ENCODE measurements around the gene XPO1.

Gene XPO1

GRCh38 chr2:61535449-61535848, 2.7 kb downstream of the XPO1 start:
- H3K27me3 ChIP-seq (ENCODE audit: insufficient read depth, low read length, poor library complexity): no peaks in the 10 kb centered on the region
- H4K8ac ChIP-seq (ENCODE audit: low read depth, low read length): no peak overlapping the region
- peak overlapping the region; percentile 1 for H3K4me2 ChIP-seq (ENCODE audit: low read length)
- H2BK5ac ChIP-seq (ENCODE audit: low read length): no peak overlapping the region
- H3K9ac ChIP-seq (ENCODE audit: low read length): peak overlapping the region; percentile 38
- H2AK5ac ChIP-seq (ENCODE audit: low read length): no peak overlapping the region
- H4K5ac ChIP-seq (ENCODE audit: low read length): no peak overlapping the region
- no peak overlapping the region for H3K18ac ChIP-seq (ENCODE audit: low read length)
- WGBS (ENCODE audit: extremely low coverage, insufficient coverage, low lambda C conversion rate): no CpG with 5 or more reads among the region's 5 CpGs
- no peak overlapping the region for H2BK120ac ChIP-seq (ENCODE audit: low read depth, low read length)
- H3K27ac ChIP-seq (ENCODE audit: low read depth, low read length): no peak overlapping the region
- no peak overlapping the region for H3K56ac ChIP-seq (ENCODE audit: low read length)
- no peak for DNase-seq
- H3K4ac ChIP-seq (ENCODE audit: low read depth, low read length): no peak overlapping the region
- H3K23ac ChIP-seq (ENCODE audit: low read length): no peak overlapping the region
- H2BK15ac ChIP-seq (replicated peaks; ENCODE audit: low read depth): no peak overlapping the region
- H3K79me1 ChIP-seq (ENCODE audit: low read length): no peaks in the 10 kb centered on the region
- peaks cover 58% of the 10 kb centered on the region for H3K79me2 ChIP-seq (ENCODE audit: control insufficient read depth, insufficient read depth, low read length)
- no peak overlapping the region for H3K4me3 ChIP-seq (ENCODE audit: low read length)
- H3K36me3 ChIP-seq (ENCODE audit: control insufficient read depth, insufficient read depth, low read length): no peaks in the 10 kb centered on the region
- H3K4me1 ChIP-seq (ENCODE audit: control insufficient read depth, low read depth, low read length): peaks cover 5% of the 10 kb centered on the region

DNA sequence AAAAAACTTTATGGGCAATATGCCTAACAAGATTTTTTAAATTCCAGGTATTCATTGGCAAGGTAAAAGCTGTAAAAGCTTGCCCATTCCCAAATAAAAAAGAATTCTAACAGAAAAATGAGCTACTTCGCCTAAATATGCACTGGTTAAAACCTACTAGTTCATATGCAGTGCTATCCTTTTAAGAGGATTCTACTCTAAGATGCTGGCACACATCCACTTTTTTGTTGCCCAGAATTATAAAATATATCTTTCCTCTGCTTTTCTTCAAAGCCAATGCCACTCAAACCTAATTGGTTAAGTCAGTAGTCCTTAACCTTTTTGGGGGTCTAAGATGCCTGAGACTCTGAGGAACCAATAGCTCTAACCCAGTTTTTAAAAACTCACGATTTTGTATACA, 3.2 kb downstream of the XPO1 start:
- Histone ChIP-seq H3K23ac (ENCODE audit: low read length) (no peak overlapping the region), H3K56ac (ENCODE audit: low read length) (no peak overlapping the region), H3K18ac (ENCODE audit: low read length) (no peak overlapping the region), H2BK120ac (ENCODE audit: low read depth, low read length) (no peak overlapping the region), H3K36me3 (ENCODE audit: control insufficient read depth, insufficient read depth, low read length) (no peaks in the 10 kb centered on the region), H2AK5ac (ENCODE audit: low read length) (no peak overlapping the region), H3K79me1 (ENCODE audit: low read length) (no peaks in the 10 kb centered on the region), H4K5ac (ENCODE audit: low read length) (no peak overlapping the region), H3K4me1 (ENCODE audit: control insufficient read depth, low read depth, low read length) (peaks cover 5% of the 10 kb centered on the region), H3K4ac (ENCODE audit: low read depth, low read length) (no peak overlapping the region), H3K27me3 (ENCODE audit: insufficient read depth, low read length, poor library complexity) (no peaks in the 10 kb centered on the region), H3K9ac (ENCODE audit: low read length) (peak overlapping the region; percentile 38), H3K4me3 (ENCODE audit: low read length) (no peak overlapping the region), H2BK5ac (ENCODE audit: low read length) (no peak overlapping the region), H2BK15ac (replicated peaks; ENCODE audit: low read depth) (no peak overlapping the region), H3K79me2 (ENCODE audit: control insufficient read depth, insufficient read depth, low read length) (peaks cover 63% of the 10 kb centered on the region), H3K27ac (ENCODE audit: low read depth, low read length) (no peak overlapping the region), H4K8ac (ENCODE audit: low read depth, low read length) (no peak overlapping the region), H3K4me2 (ENCODE audit: low read length) (peak overlapping the region; percentile 1)
- DNase-seq: no peak
- whole genome bisulfite sequencing (ENCODE audit: extremely low coverage, insufficient coverage, low lambda C conversion rate): no CpG with 5 or more reads among the region's 2 CpGs

GRCh38 chr2:61530749-61531148, 7.4 kb downstream of the XPO1 start:
- no peak overlapping the region for H2BK120ac ChIP-seq (ENCODE audit: low read depth, low read length)
- H2AK5ac ChIP-seq (ENCODE audit: low read length): no peak overlapping the region
- H3K27ac ChIP-seq (ENCODE audit: low read depth, low read length): no peak overlapping the region
- no peak overlapping the region for H3K4me3 ChIP-seq (ENCODE audit: low read length)
- no peak overlapping the region for H4K5ac ChIP-seq (ENCODE audit: low read length)
- H4K8ac ChIP-seq (ENCODE audit: low read depth, low read length): no peak overlapping the region
- H3K4me2 ChIP-seq (ENCODE audit: low read length): no peak overlapping the region
- H3K79me1 ChIP-seq (ENCODE audit: low read length): no peaks in the 10 kb centered on the region
- no peak overlapping the region for H3K9ac ChIP-seq (ENCODE audit: low read length)
- H3K4me1 ChIP-seq (ENCODE audit: control insufficient read depth, low read depth, low read length): peaks cover 2% of the 10 kb centered on the region
- WGBS (ENCODE audit: extremely low coverage, insufficient coverage, low lambda C conversion rate): no CpG with 5 or more reads among the region's 2 CpGs
- H2BK15ac ChIP-seq (replicated peaks; ENCODE audit: low read depth): no peak overlapping the region
- peaks cover 2% of the 10 kb centered on the region for H3K36me3 ChIP-seq (ENCODE audit: control insufficient read depth, insufficient read depth, low read length)
- H3K23ac ChIP-seq (ENCODE audit: low read length): no peak overlapping the region
- no peak overlapping the region for H2BK5ac ChIP-seq (ENCODE audit: low read length)
- no peak overlapping the region for H3K56ac ChIP-seq (ENCODE audit: low read length)
- H3K27me3 ChIP-seq (ENCODE audit: insufficient read depth, low read length, poor library complexity): no peaks in the 10 kb centered on the region
- no peak overlapping the region for H3K4ac ChIP-seq (ENCODE audit: low read depth, low read length)
- H3K79me2 ChIP-seq (ENCODE audit: control insufficient read depth, insufficient read depth, low read length): peaks cover 78% of the 10 kb centered on the region
- H3K18ac ChIP-seq (ENCODE audit: low read length): no peak overlapping the region
- DNase-seq: no peak

GRCh38 chr2:61529944-61530735, 8.0 kb downstream of the XPO1 start:
- H3K36me3 ChIP-seq (ENCODE audit: control insufficient read depth, insufficient read depth, low read length): peaks cover 2% of the 10 kb centered on the region
- H3K27me3 ChIP-seq (ENCODE audit: insufficient read depth, low read length, poor library complexity): no peaks in the 10 kb centered on the region
- H3K79me1 ChIP-seq (ENCODE audit: low read length): no peaks in the 10 kb centered on the region
- no peak overlapping the region for H3K9ac ChIP-seq (ENCODE audit: low read length)
- H2AK5ac ChIP-seq (ENCODE audit: low read length): no peak overlapping the region
- H3K23ac ChIP-seq (ENCODE audit: low read length): no peak overlapping the region
- WGBS (ENCODE audit: extremely low coverage, insufficient coverage, low lambda C conversion rate): 100% methylated on average over 1 of the region's 3 CpGs
- DNase-seq: no peak
- no peak overlapping the region for H4K5ac ChIP-seq (ENCODE audit: low read length)
- no peak overlapping the region for H3K4ac ChIP-seq (ENCODE audit: low read depth, low read length)
- H3K56ac ChIP-seq (ENCODE audit: low read length): no peak overlapping the region
- no peak overlapping the region for H2BK120ac ChIP-seq (ENCODE audit: low read depth, low read length)
- no peak overlapping the region for H3K27ac ChIP-seq (ENCODE audit: low read depth, low read length)
- H3K4me2 ChIP-seq (ENCODE audit: low read length): no peak overlapping the region
- H3K18ac ChIP-seq (ENCODE audit: low read length): no peak overlapping the region
- no peak overlapping the region for H2BK15ac ChIP-seq (replicated peaks; ENCODE audit: low read depth)
- peaks cover 2% of the 10 kb centered on the region for H3K4me1 ChIP-seq (ENCODE audit: control insufficient read depth, low read depth, low read length)
- peaks cover 77% of the 10 kb centered on the region for H3K79me2 ChIP-seq (ENCODE audit: control insufficient read depth, insufficient read depth, low read length)
- H4K8ac ChIP-seq (ENCODE audit: low read depth, low read length): no peak overlapping the region
- no peak overlapping the region for H3K4me3 ChIP-seq (ENCODE audit: low read length)
- H2BK5ac ChIP-seq (ENCODE audit: low read length): no peak overlapping the region

GRCh38 chr2:61520261-61520660, 17.9 kb downstream of the XPO1 start:
- Histone ChIP-seq H3K23ac (ENCODE audit: low read length) (no peak overlapping the region), H2AK5ac (ENCODE audit: low read length) (no peak overlapping the region), H2BK15ac (replicated peaks; ENCODE audit: low read depth) (no peak overlapping the region), H3K27me3 (ENCODE audit: insufficient read depth, low read length, poor library complexity) (no peaks in the 10 kb centered on the region), H3K4ac (ENCODE audit: low read depth, low read length) (no peak overlapping the region), H3K4me2 (ENCODE audit: low read length) (no peak overlapping the region), H3K9ac (ENCODE audit: low read length) (no peak overlapping the region), H3K56ac (ENCODE audit: low read length) (no peak overlapping the region), H3K4me3 (ENCODE audit: low read length) (no peak overlapping the region), H4K8ac (ENCODE audit: low read depth, low read length) (no peak overlapping the region), H2BK120ac (ENCODE audit: low read depth, low read length) (no peak overlapping the region), H2BK5ac (ENCODE audit: low read length) (no peak overlapping the region), H3K36me3 (ENCODE audit: control insufficient read depth, insufficient read depth, low read length) (peaks cover 2% of the 10 kb centered on the region), H3K18ac (ENCODE audit: low read length) (no peak overlapping the region), H3K79me1 (ENCODE audit: low read length) (peaks cover 3% of the 10 kb centered on the region), H3K4me1 (ENCODE audit: control insufficient read depth, low read depth, low read length) (no peaks in the 10 kb centered on the region), H3K79me2 (ENCODE audit: control insufficient read depth, insufficient read depth, low read length) (peaks cover 73% of the 10 kb centered on the region), H4K5ac (ENCODE audit: low read length) (no peak overlapping the region), H3K27ac (ENCODE audit: low read depth, low read length) (no peak overlapping the region)
- no CpG with 5 or more reads among the region's 3 CpGs for WGBS (ENCODE audit: extremely low coverage, insufficient coverage, low lambda C conversion rate)
- DNase-seq: no peak
